Astrocyte of the spinal cord (primary cell): ENCODE measurements around the gene PRKRA.
"Not testable (repeated sequence)": the region's sequence is repeated elsewhere in the genome, so short reads cannot be mapped to it uniquely, and the experiment has no call there.

Source experiments
- DNase-seq: peaks from one replicate; pipeline ENCODE4 v3.0.0; 2011; ENCODE audit warnings: low read depth, low spot score
- H3K4me3 ChIP-seq: 2 replicates; pipeline ENCODE4 v1.5.1; 2011; ENCODE audit warnings: low read depth, mild to moderate bottlenecking, low read length, moderate library complexity
- in situ Hi-C: cut with HindIII; loops from 2 replicates; pipeline ENCODE4 v1.10.0; 2017; ENCODE audit warnings: low sequenced_read_pairs
- TF ChIP-seq, protein P1 (sequence below): IDR thresholded peaks from 2 replicates; pipeline ENCODE4 v1.5.1; 2012; ENCODE audit warnings: low read depth, mild to moderate bottlenecking, low read length, inconsistent platforms

Gene PRKRA

GRCh38 chr2:178478130-178478438, 27.1 kb upstream of the PRKRA start:
- no peak for DNase-seq
- TF ChIP-seq, protein P1, sequence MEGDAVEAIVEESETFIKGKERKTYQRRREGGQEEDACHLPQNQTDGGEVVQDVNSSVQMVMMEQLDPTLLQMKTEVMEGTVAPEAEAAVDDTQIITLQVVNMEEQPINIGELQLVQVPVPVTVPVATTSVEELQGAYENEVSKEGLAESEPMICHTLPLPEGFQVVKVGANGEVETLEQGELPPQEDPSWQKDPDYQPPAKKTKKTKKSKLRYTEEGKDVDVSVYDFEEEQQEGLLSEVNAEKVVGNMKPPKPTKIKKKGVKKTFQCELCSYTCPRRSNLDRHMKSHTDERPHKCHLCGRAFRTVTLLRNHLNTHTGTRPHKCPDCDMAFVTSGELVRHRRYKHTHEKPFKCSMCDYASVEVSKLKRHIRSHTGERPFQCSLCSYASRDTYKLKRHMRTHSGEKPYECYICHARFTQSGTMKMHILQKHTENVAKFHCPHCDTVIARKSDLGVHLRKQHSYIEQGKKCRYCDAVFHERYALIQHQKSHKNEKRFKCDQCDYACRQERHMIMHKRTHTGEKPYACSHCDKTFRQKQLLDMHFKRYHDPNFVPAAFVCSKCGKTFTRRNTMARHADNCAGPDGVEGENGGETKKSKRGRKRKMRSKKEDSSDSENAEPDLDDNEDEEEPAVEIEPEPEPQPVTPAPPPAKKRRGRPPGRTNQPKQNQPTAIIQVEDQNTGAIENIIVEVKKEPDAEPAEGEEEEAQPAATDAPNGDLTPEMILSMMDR, result no peak
- H3K4me3 ChIP-seq, result peak overlapping the region; percentile 74
- in situ Hi-C loops, result no loop called here

GRCh38 chr2:178477443-178478129, 26.6 kb upstream of the PRKRA start:
- TF ChIP-seq, protein P1, result no peak
- H3K4me3 ChIP-seq, result peak overlapping the region; percentile 74
- peak; percentile 31 for DNase-seq
- in situ Hi-C loops, result no loop called here

- in situ Hi-C loops, result no loop called here
- no peak overlapping the region for H3K4me3 ChIP-seq
- TF ChIP-seq, protein P1, result no peak
- DNase-seq, result no peak
Observed at GRCh38 chr2:178476477-178476876, 25.5 kb upstream of the PRKRA start.

DNA sequence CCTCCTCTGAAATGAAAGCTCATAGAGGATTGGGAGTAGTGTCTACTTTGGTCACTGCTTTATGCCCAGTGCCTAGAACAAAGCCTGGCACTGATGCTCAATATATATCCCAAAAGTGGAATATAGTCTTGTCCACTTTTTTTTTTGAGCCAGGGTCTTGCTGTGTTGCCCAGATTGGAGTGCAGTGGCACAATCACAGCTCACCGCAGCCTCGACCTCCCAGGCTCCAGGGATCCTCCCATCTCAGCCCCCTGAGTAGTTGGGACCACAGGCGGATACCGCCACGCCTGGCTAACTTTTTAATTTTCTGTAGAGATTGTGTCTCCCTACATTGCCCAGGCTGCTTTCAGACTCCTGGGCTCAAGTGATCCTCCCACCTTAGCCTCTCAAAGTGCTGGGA, 23.6 kb upstream of the PRKRA start:
- no peak overlapping the region for H3K4me3 ChIP-seq
- in situ Hi-C loops, result no loop called here
- DNase-seq, result no peak

GRCh38 chr2:178473931-178474330, 23.0 kb upstream of the PRKRA start:
- no peak for DNase-seq
- TF ChIP-seq, protein P1, result no peak
- in situ Hi-C loops, result no loop called here
- no peak overlapping the region for H3K4me3 ChIP-seq

More for the DNA sequence above, 23.6 kb upstream of the PRKRA start:
- TF ChIP-seq, protein P1, result no peak

DNA sequence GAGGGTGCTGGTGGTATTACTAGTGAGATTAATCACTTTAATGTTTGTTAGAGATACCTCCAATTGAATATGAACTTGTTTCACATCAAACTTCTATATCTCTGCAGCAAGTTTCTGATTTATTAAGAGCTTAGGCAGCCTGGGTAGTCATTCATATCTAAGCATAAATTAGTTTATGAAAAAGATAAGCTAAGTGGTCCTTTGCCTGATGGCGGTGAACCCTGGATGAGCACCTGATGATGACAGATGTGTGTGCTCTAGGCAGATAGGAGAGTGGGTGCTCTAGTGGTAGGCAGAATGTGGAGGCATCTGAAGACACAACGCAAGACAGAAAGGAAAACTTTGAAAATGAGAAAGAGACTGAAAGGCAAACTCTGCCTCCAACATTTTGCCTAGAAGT, 22.4 kb upstream of the PRKRA start:
- DNase-seq, result no peak
- TF ChIP-seq, protein P1, result no peak
- in situ Hi-C loops, result no loop called here
- H3K4me3 ChIP-seq, result no peak overlapping the region

DNA sequence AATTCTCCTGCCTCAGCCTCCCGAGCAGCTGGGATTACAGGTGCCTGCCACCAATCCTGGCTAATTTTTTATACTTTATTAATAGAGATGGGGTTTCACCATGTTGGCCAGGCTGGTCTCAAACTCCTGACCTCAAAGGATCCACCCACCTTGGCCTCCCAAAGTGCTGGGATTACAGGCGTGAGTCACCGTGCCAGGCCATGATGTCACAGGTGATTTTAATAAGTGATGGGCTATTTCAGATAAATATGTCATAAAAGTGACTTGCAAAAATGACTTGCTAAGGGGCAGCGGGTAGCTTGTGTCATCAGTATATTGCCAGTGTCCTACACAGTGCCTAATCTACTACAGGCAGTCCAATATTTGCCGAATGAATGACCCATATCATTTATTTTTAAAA, 20.3 kb upstream of the PRKRA start:
- DNase-seq, in situ Hi-C loops, H3K4me3 ChIP-seq: not testable (repeated sequence)
